A172 (cell line): ENCODE data around the gene UCP3. TPM values are rescaled to one million over a fixed set of nuclear protein-coding genes. Genes with fewer than 3 reads are reported as not detected.

Experiments
- DNase-seq: peaks from one replicate; pipeline ENCODE4 v3.0.0-alpha.2; 2015; ENCODE audit warnings: low spot score
- total RNA-seq: library from RNA; depleted of rRNA; stranded (reverse); fragments of >200 nt; shearing (Covaris generic); gene quantifications from 2 replicates; pipeline ENCODE4 v1.2.3, GENCODE V29; 2014

The UCP3 gene
- total RNA-seq, 1 experiment from 2014 or later = 0.05 TPM

DNA sequence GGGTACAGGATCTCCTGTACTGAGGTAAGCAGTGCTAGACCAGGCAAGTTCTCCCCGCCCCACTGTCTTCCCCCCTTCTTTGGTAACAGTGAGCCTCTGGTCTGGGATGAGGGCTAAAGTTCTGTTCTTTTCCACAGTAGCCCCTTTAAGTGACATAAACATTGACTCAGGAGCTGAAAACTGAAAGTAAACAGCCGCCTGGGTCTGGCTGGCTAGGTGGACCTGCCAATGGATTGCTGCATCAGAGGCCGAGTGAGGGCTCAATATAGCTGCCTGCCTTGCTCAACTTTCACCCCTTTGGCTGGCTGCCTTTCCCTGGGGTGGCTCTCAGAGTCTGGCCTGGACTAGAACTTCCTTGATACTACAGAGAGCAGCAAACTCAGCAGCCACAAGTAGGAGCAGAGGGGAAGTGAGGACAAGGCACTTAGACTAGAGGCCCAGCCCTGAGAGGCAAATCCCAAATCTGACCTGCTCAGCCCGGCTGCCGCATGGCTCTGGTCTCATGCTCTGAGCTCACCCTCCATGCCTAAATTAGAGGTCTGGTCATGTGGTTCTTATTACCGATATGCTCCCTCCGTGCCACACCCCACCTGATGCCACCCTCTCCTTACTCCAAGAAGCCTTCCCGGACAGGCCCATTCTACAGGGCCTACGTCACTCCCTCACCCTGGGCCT lies 9.6 kb upstream of the UCP3 start:
- no peak for DNase-seq

DNA sequence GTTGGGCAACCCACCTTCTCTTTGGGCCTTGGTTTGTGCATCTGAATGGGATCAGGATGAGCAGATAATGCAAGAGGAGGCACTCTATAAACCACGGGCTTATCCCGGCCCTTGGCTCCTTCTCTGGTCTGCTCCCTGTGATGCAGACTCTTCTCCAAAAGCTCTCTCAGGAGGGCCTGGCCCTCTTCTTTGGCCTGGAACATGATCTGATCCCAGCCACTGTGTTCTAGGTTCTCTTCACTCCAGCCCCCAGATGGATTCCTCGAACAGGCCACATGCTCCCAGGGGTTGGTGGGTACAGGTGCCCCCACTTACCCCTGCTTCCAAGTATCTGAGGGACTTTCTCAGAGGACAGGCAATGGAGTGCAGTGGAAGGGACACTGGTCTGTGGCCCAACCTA lies 8.7 kb upstream of the UCP3 start:
- DNase-seq = no peak

GRCh38 chr11:74015919-74016684 lies 7.2 kb upstream of the UCP3 start:
- no peak for DNase-seq

DNA sequence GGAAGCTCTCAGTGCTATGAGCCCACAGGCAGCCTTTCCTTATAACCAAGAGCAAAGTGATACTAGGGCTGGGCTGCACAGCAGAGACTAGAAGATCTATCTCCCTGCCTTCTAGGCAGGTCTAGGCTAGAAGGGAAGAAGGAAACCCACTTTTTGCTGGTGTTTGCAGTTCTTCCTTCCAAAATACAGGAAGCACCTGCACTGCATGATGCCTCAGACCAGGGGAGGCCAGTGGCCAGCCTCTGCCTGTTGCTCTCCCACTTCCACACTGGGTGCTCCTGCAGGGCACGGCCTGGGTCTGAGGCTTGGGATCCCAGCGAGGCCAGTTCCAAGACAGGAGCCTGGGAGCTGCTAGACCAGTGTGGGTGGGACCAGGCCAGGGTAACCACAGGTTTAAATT lies 6.0 kb upstream of the UCP3 start:
- no peak for DNase-seq

GRCh38 chr11:74013141-74013540 lies 4.3 kb upstream of the UCP3 start:
- no peak for DNase-seq

DNA sequence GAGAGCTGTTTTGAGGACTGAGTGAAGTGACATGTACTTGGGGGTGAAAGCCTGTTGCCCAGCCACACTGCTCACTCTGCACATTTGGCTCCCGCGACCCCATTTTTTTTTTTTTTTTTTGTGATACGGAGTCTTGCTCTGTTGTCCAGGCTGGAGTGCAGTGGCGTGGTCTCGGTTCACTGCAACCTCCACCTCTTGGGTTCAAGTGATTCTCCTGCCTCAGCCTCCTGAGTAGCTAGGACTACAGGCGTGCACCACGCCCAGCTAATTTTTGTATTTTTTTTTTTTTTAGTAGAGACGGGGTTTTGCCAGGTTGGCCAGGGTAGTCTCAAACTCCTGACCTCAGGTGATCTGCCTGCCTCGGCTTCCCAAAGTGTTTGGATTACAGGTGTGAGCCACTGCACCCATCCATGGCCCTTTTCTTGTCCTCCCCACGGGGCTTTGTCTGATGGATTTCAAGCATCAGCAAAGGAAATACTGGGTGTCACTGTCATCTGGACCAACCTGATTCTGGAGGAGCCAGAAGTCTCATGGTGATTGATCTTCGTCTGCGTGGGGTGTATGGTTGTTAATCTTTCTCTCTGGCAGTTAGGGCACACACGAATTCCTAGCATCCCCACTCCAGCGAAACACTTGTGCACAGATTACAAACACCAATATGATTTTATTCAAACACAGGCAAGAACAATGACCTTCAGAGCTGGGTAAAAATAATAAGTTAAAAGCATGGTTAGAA lies 3.4 kb upstream of the UCP3 start:
- no peak for DNase-seq

DNA sequence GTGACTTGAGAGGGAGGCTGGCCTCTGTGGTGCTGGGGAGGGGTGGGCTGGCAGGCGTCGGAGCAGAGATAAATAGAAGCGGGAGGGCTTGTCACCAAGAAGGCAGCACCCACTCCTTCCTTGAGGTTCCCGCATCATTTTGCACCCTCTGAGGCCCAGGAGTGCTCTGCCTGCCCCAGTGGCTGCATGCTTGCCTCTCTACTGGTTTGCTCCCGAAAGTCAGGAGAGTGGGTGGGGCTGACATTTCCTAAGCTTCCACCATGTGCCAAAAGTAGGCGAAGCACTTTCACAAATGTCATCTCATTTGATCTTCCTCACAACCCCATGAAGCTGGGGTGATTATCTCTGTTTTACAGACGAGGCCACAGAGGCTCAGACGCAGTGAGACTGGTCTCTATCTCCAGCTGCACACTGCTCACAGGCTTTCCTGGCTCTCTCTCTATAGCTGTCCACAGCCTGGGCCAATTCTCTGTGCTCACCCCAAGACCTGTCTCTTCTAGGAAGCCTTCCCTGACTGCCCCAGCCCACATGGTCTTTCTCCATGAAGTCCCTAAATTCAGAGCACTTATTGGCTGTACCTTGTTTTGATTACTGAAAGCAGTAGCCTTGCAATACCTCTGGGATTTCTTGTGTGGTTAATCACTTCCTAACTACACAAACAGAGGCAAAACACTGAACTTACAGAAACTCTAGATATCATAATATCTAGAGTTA lies 2.6 kb upstream of the UCP3 start:
- DNase-seq = no peak

- no peak for DNase-seq
Observed at GRCh38 chr11:74010306-74011300, 1.7 kb upstream of the UCP3 start.

- DNase-seq = no peak
Observed at GRCh38 chr11:74009675-74010305, 905 bp upstream of the UCP3 start.

DNA sequence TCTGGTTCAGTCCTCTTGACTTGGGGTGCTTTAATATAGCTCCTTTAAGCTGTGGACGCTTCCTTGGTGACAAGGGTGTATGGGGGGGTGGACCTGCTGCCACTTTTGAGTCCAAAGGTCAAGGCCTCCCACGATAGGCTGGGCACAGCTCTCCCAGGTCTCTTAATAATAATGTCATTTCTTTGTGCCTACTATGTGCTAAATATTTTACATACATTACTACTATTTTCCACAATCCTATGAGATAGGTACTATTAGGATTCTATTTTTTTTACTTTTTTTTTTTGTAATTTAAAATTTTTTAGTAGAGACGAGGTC lies 304 bp upstream of the UCP3 start:
- DNase-seq = no peak

DNA sequence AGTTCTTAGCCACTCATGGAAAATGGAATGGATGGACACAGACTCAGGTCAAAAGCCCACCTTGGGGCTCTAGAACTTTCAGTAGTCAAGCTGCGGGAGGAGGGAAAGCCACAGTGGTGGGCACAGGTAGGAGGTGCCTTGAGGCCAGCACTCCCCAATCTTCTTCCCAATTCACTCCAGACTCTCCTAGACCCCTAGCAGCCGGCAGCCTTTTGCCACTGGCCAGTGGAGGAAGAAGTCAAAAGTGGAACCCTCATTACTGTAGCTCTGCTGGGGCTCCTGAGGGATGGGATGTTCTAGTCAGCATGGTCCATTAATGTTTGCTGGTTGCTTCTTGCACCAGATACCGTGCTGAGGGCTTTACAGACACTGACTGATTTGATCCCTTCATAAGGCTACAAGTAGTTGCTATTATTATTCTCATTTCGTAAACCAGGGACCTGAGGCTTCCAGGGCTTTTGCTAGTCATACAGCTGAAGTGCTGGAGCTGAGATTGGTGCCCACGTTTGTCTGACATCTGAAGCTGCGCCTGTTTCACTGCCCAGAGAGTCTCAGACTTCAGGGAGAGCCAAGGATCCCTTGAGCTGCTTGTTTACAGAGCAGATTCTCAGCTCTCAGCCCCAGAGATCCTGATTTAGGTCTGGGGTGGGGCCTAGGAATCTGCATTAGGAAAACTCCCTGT lies 1.1 kb downstream of the UCP3 start:
- DNase-seq = no peak

GRCh38 chr11:74006743-74007304 lies 2.1 kb downstream of the UCP3 start:
- no peak for DNase-seq

DNA sequence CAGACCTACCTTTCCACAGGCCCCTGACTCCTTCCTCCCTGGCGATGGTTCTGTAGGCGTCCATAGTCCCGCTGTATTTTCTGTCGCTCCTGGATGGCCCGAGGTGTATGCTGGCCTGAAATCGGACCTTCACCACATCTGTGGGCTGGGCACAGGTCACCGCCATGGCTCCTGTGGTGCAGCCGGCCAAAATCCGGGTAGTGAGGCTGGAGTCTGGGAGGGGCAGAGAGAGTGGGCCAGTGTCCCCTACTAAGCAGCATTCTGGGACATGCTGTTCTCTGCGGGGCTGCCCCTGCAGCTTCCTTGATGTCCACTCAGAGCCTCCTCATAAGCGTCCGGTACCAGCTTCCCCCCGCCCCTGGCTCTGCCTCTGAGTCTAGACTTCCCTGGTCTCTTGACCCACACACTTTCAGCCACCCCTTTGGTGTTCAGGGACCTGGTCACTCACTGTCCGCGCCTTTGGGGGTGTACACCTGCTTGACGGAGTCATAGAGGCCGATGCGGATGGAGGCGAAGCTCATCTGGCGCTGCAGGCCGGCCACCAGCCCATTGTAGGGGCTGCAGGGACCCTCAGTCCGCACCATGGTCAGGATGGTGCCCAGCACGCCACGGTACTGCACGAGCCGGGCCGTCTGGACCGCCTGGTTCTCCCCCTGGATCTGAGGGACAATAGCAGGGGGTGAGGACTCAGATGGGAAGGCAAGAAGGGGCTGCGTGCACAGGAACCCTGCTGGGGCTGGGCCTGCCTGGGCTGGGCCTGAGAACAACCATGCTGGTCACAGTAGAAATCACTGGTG lies 3.0 kb downstream of the UCP3 start:
- DNase-seq = no peak

- no peak for DNase-seq
Observed at GRCh38 chr11:74004759-74005615, 3.9 kb downstream of the UCP3 start.

DNA sequence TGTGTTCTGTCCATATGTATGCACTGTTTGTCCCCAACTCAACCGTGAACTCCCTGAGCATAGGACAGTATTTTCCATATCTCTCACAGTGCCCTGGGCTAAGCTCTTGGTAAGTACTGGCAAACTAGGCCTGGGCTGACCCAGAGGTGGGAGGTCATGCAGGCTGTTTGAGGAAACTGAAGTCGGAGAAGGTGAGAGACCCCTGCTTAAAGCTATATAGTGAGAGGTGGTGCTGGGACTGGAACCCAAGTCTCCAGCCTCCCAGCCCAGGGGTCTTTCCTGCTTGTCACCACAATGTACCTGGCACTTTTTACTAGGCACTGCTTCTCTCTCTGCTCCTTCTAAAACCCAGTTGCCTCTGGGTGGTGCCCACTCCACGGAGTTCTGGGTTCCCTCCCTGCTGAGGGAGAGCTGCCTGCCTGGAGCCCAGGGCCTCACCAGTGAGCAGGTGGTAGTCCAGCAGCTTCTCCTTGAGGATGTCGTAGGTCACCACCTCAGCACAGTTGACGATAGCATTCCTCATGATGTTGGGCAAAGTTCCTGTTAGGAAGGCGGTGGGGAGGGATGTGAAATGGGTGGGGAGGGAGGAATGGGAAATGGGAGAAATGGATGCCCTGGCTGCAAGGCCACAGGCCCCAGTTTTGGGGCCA lies 4.7 kb downstream of the UCP3 start:
- no peak for DNase-seq

DNA sequence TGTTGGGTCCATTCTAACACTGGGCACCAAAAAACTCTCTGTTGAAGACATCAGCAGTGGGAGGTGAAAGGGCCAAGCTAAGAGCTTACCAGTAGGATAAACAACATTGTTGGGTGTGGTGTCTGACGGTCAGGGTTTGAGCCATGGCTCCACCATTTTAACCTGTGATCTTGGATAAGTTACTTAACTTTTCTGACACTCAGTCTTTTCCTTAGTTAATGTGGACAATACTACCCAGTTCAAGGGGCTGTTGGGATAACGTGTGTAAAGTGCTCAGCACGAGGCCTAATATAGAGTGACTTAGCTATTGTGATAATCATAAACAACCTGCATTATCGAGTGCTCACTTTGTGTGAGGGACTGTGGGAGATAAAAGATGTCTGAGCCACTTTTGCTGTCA lies 6.1 kb downstream of the UCP3 start:
- no peak for DNase-seq

- no peak for DNase-seq
Observed at GRCh38 chr11:74001822-74002286, 7.0 kb downstream of the UCP3 start.
